Right cardiac atrium (tissue), 5 donors: ENCODE results near the gene BACE2. TPM values are rescaled to one million over a fixed set of nuclear protein-coding genes. Genes with fewer than 3 reads are reported as not detected.

Experiments
- ATAC-seq, 2 donors: fragments of 200-7000 bp; cut with Tn5 transposase; one replicate each; pipeline versions ENCODE4 v1.8.0 to v1.9.1; 2020; ENCODE audit warnings: moderate library complexity in 2 of 2, mild to moderate bottlenecking in 1 of 2
- DNase-seq, 3 donors: peaks; one replicate each; pipeline ENCODE4 v3.0.0-alpha.2; 2020
- H3K27ac ChIP-seq: one replicate; pipeline ENCODE4 v1.5.1; 2013; ENCODE audit warnings: mild to moderate bottlenecking, low read length, control low read depth, moderate library complexity
- H3K27me3 ChIP-seq: one replicate; pipeline ENCODE4 v1.6.1; 2013; ENCODE audit not compliant: control insufficient read depth, insufficient read depth
- H3K4me1 ChIP-seq: one replicate; pipeline ENCODE4 v1.6.1; 2013; ENCODE audit warnings: low read length; ENCODE audit not compliant: control insufficient read depth, insufficient read depth
- H3K4me3 ChIP-seq: one replicate; pipeline ENCODE4 v1.5.1; 2013; ENCODE audit warnings: low read length, control low read depth
- H3K9me3 ChIP-seq: one replicate; pipeline ENCODE4 v1.6.1; 2013; ENCODE audit warnings: low read length; ENCODE audit not compliant: control insufficient read depth
- WGBS: extraction: QIAGEN DNeasy Blood & Tissue Kit; methylation state at CpG from one replicate; pipeline ENCODE4 v1.1.7; 2013; 5-methylcytosine and 5-hydroxymethylcytosine counted together
- intact Hi-C, 4 donors: fragments of 100-400 bp; cut with DNase I; formaldehyde crosslinking; loops; one replicate each; pipeline versions ENCODE4 v1.11.0 to v1.14.0; 2022 to 2023
- microRNA-seq, 2 donors: library from miRNA; unstranded; fragments of <30 nt; microRNA quantifications; one replicate each; pipeline ENCODE4 v1.2.0, GENCODE V29; 2020 to 2021
- polyA plus RNA-seq: library from polyadenylated mRNA; stranded (reverse); fragments of 200-250 nt; gene quantifications from one replicate; pipeline ENCODE4 v1.2.3, GENCODE V29; 2013
- total RNA-seq, 4 donors: library from RNA; stranded (reverse); fragmentation: NEBNext Ultra II Directional; extraction: Animal tissue kit (Norgen Biotek cat#: 25700); gene quantifications; one replicate each; pipeline ENCODE4 v1.2.1, GENCODE V29; 2021
- donor health status: healthy with polysubstance abuse.
- donor health status: DM: no; HTN: yes; CAD: no.
- donor health status: DM: no; HTN: no; CAD: no.
- donor health status: DM: no; HTN: yes; CAD: no; lungs with severe emphysema.
- donor health status: DM: yes; HTN: yes; CAD: no.

BACE2 gene
- total and polyA plus RNA-seq, 5 donors: 11.7 to 34.0 (median 26.6) TPM

DNA sequence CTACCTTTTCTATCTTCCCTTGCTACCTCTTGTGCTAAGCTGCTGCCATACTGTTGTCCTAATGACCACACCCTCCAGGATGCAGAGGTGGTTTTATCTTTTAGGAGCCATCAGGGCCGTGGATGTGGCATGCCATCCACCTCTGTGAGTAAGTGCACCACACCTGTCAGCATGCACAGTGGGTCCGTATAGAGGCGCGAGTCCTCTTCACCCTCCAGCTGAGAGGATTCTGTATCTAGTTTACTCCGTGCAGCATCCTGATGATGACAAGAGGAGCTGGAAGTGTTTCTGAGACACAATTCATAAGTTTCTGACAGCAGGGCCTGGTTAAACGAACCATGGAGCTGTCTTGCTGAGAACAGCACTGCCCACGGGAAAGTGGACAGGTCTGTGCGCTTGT lies 159.8 kb downstream of the BACE2 start:
- WGBS: 74% methylated on average over 8 of the region's 8 CpGs
- intact Hi-C loops: no loop called here
- ATAC-seq (no peak), DNase-seq (no peak)
- no peaks in the 10 kb centered on the region for H3K9me3 ChIP-seq
- no peaks in the 10 kb centered on the region for H3K27me3 ChIP-seq
- no peak overlapping the region for H3K27ac ChIP-seq
- no peaks in the 10 kb centered on the region for H3K4me1 ChIP-seq
- no peak overlapping the region for H3K4me3 ChIP-seq

DNA sequence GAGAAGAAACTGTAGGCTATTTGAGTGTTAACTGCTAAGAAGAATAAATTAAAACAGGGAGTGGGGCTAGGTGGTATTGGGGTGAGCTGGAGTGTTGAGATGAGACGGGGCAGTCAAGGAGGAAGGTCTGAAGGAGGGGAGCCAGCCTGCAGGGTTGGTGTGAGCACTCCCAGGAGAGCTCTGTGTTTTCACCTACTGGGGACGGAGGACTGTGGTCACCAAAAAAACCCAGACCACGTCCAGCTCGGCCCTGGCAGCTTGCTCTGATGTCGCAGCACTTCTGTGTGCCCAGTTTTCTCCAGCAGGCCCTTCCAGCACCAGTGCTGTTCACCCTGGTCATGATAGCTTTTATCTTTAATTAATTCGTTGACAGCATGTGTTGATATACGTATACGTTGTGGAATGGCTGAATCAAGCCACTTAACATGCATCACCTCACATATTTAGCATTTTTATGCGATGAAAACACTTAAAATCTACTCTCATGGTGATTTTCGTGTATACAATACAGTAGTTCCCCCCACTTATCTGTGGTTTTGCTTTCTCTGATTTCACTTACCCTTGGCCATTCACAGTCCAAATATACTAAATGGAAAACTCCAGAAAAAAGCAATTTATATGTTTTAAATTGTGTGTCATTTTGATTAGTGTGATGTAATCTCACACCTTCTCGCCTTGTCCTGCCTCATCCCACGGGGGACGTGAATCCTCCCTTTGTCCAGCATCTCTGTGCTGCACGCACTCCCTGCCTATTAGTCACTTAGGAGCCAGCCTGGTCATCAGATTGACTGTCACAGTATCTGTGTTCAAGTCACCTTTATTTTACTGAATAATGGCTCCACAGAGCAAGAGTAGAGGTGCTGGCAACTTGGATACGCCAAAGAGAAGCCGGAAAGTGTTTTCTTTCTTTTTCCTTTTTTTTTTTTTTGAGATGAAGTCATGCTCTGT lies 161.0 kb downstream of the BACE2 start:
- 57% methylated on average over 16 of the region's 16 CpGs for WGBS
- Histone ChIP-seq H3K9me3 (no peaks in the 10 kb centered on the region), H3K27me3 (no peaks in the 10 kb centered on the region), H3K4me3 (no peak overlapping the region), H3K27ac (no peak overlapping the region), H3K4me1 (no peaks in the 10 kb centered on the region)
- DNase-seq (no peak), ATAC-seq (no peak)
- intact Hi-C loops: no loop called here

Small RNA genes within 50 kb of the gene (microRNA-seq; reads per million reads assigned to microRNA genes)
- 0 to 0.84 reads per million in 2 donors for gene MIR3197

Other genes with a start within 250 kb of the BACE2 start
- under 1 TPM in 3 of 4 donors, not detected in 1; 0.37 to 0.79 (median 0.78) TPM for gene FAM3B, start 148.6 kb downstream of the BACE2 start, total RNA-seq
- gene FAM3B, start 148.6 kb downstream of the BACE2 start, polyA plus RNA-seq: 0.29 TPM
- gene MX2, start 193.9 kb downstream of the BACE2 start, total RNA-seq: 10 to 100 TPM in 2 of 4 donors, 1 to 10 TPM in 2; 5.5 to 13.1 (median 10.6) TPM
- 6.2 TPM for gene MX2, start 193.9 kb downstream of the BACE2 start, polyA plus RNA-seq